Adrenal gland (tissue), 12 donors: Measurements from ENCODE around the gene PIK3CB. TPM values are rescaled to one million over a fixed set of nuclear protein-coding genes. Genes with fewer than 3 reads are reported as not detected.
"Not testable (repeated sequence)": the region's sequence is repeated elsewhere in the genome, so short reads cannot be mapped to it uniquely, and the experiment has no call there.

Source experiments
- DNase-seq, 7 donors: peaks; one replicate each; pipeline ENCODE4 v3.0.0-alpha.2; 2019 to 2020
- H3K27ac ChIP-seq, 5 donors: fragments of 200-600 bp; sonication (generic) in 4 of 5; 1 replicate in 3 of 5; 2 replicates in 2 of 5; pipeline versions ENCODE4 v1.5.1 to v1.8.0; 2016 to 2020; ENCODE audit warnings: mild to moderate bottlenecking in 1 of 5
- H3K27me3 ChIP-seq: fragments of 200-600 bp; 2 replicates; pipeline ENCODE4 v1.8.0; 2021
- H3K36me3 ChIP-seq, 2 donors: fragments of 200-600 bp; replicated peaks in 1 of 2; 1 replicate in 1 of 2; 2 replicates in 1 of 2; pipeline versions ENCODE4 v1.5.1 to v1.8.0; 2018 to 2022
- H3K4me1 ChIP-seq, 2 donors: fragments of 200-600 bp; replicated peaks in 1 of 2; 1 replicate in 1 of 2; 2 replicates in 1 of 2; pipeline versions ENCODE4 v1.5.1 to v1.8.0; 2018 to 2021
- H3K4me3 ChIP-seq, 4 donors: fragments of 200-600 bp; sonication (generic) in 3 of 4; one replicate each; pipeline ENCODE4 v1.5.1; 2016 to 2018
- H3K9me3 ChIP-seq, 3 donors: fragments of 200-600 bp; sonication (generic) in 1 of 3; replicated peaks in 1 of 3; 1 replicate in 2 of 3; 2 replicates in 1 of 3; pipeline versions ENCODE4 v1.5.1 to v1.8.0; 2016 to 2021
- POLR2A ChIP-seq, 2 donors: fragments of 450-650 bp; IDR thresholded peaks; one replicate each; pipeline ENCODE4 v1.6.1; 2017; ENCODE audit warnings: antibody characterized with exemption in 2 of 2, mild to moderate bottlenecking in 2 of 2, moderate library complexity in 1 of 2
- WGBS, 4 donors: extraction: QIAGEN DNeasy Blood & Tissue Kit in 2 of 4; methylation state at CpG; one replicate each; pipeline versions ENCODE4 v1.1.5 to v1.1.7; 2013 to 2017; 5-methylcytosine and 5-hydroxymethylcytosine counted together
- intact Hi-C, 2 donors: fragments of 100-400 bp; cut with DNase I; formaldehyde crosslinking; loops; one replicate each; pipeline versions ENCODE4 v1.14.1 to v1.15.0; 2022 to 2023
- polyA plus RNA-seq, 3 donors: library from polyadenylated mRNA; stranded (reverse); fragments of 200-250 nt in 2 of 3; fragments of 350-450 nt in 1 of 3; fragmentation: Illumina TruSeq in 1 of 3; extraction: RNeasy Lipid Tissue Mini Kit (QIAGEN cat#74804) in 1 of 3; gene quantifications; one replicate each; pipeline ENCODE4 v1.2.3, GENCODE V29; 2013 to 2014
- total RNA-seq, 9 donors: library from RNA; depleted of rRNA in 4 of 9; stranded (reverse); fragments of >200 nt in 4 of 9; fragments of 120-200 nt in 1 of 9; fragmentation: NEBNext Ultra II Directional in 1 of 9; extraction: Animal tissue kit (Norgen Biotek cat#: 25700) in 1 of 9; gene quantifications; one replicate each; pipeline versions ENCODE4 v1.1.0 to v1.2.4, GENCODE V29; 2013 to 2023
- TF ChIP-seq, protein P1 (sequence below), 6 experiments: fragments of 450-650 bp in 4 of 6; fragments of 200-600 bp in 2 of 6; sonication (generic) in 1 of 6; IDR thresholded peaks; 1 replicate in 5 of 6; 2 replicates in 1 of 6; pipeline versions ENCODE4 v1.5.1 to v1.8.0; 2016 to 2021; ENCODE audit warnings: antibody characterized with exemption in 6 of 6, mild to moderate bottlenecking in 2 of 6, moderate library complexity in 1 of 6
- donor health status: healthy with polysubstance abuse.
- donor health status: Bipolar disorder and iron deficiency.
- donor health status: DM: yes; HTN: yes; CAD: no.
- donor health status: DM: no; HTN: no; CAD: no.
- donor health status: DM: no; HTN: no; CAD: no.
- donor health status: DM: yes; HTN: yes; CAD: no.

PIK3CB gene
- total and polyA plus RNA-seq, 12 donors: 4.6 to 26.0 (median 15.5) TPM

DNA sequence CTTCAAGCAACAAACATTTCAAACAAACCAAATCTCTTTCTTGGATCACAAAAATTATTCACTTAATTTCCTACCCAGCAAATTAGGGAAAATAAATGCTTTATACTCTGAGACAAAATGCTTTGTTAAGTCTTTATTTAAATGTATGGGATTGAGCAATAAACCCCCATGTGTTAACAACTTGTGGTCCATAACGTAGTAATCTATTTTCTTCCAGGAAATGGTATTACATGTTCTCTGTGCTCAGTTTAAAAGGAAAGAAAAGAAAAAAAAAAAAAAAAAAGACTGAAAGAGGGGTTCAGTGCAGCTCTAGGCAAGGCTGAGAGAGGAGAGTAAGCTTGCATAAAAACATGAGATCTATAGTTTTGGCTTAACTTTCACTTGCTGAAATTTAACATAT, 102.3 kb downstream of the PIK3CB start:
- H3K4me3 ChIP-seq: no peak overlapping the region
- H3K27me3 ChIP-seq: no peaks in the 10 kb centered on the region

GRCh38 chr3:138726946-138727730, 107.6 kb downstream of the PIK3CB start:
- 93 to 96% (median 95%) methylated on average over 5 of the region's 5 CpGs for WGBS, 4 donors
- TF ChIP-seq POLR2A (IDR thresholded peaks at IDR 0.05): no peak
- TF ChIP-seq, protein P1, sequence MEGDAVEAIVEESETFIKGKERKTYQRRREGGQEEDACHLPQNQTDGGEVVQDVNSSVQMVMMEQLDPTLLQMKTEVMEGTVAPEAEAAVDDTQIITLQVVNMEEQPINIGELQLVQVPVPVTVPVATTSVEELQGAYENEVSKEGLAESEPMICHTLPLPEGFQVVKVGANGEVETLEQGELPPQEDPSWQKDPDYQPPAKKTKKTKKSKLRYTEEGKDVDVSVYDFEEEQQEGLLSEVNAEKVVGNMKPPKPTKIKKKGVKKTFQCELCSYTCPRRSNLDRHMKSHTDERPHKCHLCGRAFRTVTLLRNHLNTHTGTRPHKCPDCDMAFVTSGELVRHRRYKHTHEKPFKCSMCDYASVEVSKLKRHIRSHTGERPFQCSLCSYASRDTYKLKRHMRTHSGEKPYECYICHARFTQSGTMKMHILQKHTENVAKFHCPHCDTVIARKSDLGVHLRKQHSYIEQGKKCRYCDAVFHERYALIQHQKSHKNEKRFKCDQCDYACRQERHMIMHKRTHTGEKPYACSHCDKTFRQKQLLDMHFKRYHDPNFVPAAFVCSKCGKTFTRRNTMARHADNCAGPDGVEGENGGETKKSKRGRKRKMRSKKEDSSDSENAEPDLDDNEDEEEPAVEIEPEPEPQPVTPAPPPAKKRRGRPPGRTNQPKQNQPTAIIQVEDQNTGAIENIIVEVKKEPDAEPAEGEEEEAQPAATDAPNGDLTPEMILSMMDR (IDR thresholded peaks at IDR 0.05): no peak
- Histone ChIP-seq H3K27ac (no peak overlapping the region), H3K4me3 (no peak overlapping the region), H3K36me3 (no peaks in the 10 kb centered on the region), H3K9me3 (no peaks in the 10 kb centered on the region), H3K4me1 (no peaks in the 10 kb centered on the region), H3K27me3 (no peaks in the 10 kb centered on the region)
- DNase-seq: no peak
- intact Hi-C loops: no loop called here

More for the DNA sequence above, 102.3 kb downstream of the PIK3CB start:
- H3K36me3 ChIP-seq: no peaks in the 10 kb centered on the region
- H3K4me1 ChIP-seq: no peaks in the 10 kb centered on the region
- intact Hi-C loops: no loop called here
- WGBS, 4 donors: 74 to 81% (median 77%) methylated on average over 1 of the region's 1 CpG
- no peak overlapping the region for H3K27ac ChIP-seq
- DNase-seq: no peak
- TF ChIP-seq, protein P1 (IDR thresholded peaks at IDR 0.05): no peak
- TF ChIP-seq POLR2A (IDR thresholded peaks at IDR 0.05): no peak
- no peaks in the 10 kb centered on the region for H3K9me3 ChIP-seq

- DNase-seq, intact Hi-C loops, H3K4me3 ChIP-seq, H3K9me3 ChIP-seq, H3K4me1 ChIP-seq, H3K27ac ChIP-seq, H3K27me3 ChIP-seq, H3K36me3 ChIP-seq: not testable (repeated sequence)
- WGBS, 4 donors: 69 to 91% (median 86%) methylated on average over 2 of the region's 2 CpGs
Observed at GRCh38 chr3:138726042-138726441, 108.7 kb downstream of the PIK3CB start.

GRCh38 chr3:138725116-138725515, 109.6 kb downstream of the PIK3CB start:
- WGBS, 4 donors: 53 to 86% (median 70%) methylated on average over 2 of the region's 2 CpGs
- no peak overlapping the region for H3K27ac ChIP-seq
- no peak overlapping the region for H3K4me3 ChIP-seq
- intact Hi-C loops: no loop called here
- H3K4me1 ChIP-seq: no peaks in the 10 kb centered on the region
- DNase-seq: no peak
- H3K9me3 ChIP-seq: no peaks in the 10 kb centered on the region
- no peaks in the 10 kb centered on the region for H3K36me3 ChIP-seq
- TF ChIP-seq, protein P1 (IDR thresholded peaks at IDR 0.05): no peak
- TF ChIP-seq POLR2A (IDR thresholded peaks at IDR 0.05): no peak
- H3K27me3 ChIP-seq: no peaks in the 10 kb centered on the region

DNA sequence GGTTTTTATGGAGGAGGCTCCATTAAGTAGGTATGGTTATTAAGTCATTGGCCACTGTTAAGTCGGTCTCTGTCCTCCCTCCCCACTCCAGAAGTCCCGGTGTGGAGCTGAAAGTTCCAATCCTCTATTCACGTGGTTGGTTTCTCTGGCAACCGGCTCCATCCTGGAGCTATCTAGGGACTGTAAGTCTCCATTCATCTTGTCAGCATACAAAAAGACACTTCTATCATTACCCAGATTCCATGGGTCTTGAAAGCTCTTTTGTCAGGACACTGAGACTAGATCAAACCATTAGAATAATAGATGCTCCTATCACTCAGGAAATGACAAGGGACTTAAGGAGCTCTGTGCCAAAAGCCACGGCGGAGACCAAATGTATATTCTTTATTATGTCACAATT, 110.3 kb downstream of the PIK3CB start:
- H3K27ac ChIP-seq: no peak overlapping the region
- H3K4me1 ChIP-seq: no peaks in the 10 kb centered on the region
- intact Hi-C loops: no loop called here
- WGBS, 4 donors: 79 to 86% (median 82%) methylated on average over 6 of the region's 6 CpGs
- no peaks in the 10 kb centered on the region for H3K9me3 ChIP-seq
- no peaks in the 10 kb centered on the region for H3K36me3 ChIP-seq
- H3K27me3 ChIP-seq: no peaks in the 10 kb centered on the region
- no peak for DNase-seq
- TF ChIP-seq POLR2A (IDR thresholded peaks at IDR 0.05): no peak
- TF ChIP-seq, protein P1 (IDR thresholded peaks at IDR 0.05): no peak
- H3K4me3 ChIP-seq: no peak overlapping the region
